Thyroid gland (tissue), 4 donors: ENCODE results near the gene FGGY.

Experiments used
- CTCF ChIP-seq, 6 experiments: fragments of 200-600 bp in 3 of 6; fragments of 450-650 bp in 3 of 6; sonication (generic) in 3 of 6; IDR thresholded peaks; one replicate each; pipeline ENCODE4 v1.5.1; 2016 to 2019; ENCODE audit warnings: antibody characterized with exemption in 6 of 6, mild to moderate bottlenecking in 2 of 6, inconsistent platforms in 1 of 6, moderate library complexity in 1 of 6
- POLR2A ChIP-seq, 2 donors: fragments of 450-650 bp; IDR thresholded peaks; one replicate each; pipeline ENCODE4 v1.6.1; 2017; ENCODE audit warnings: antibody characterized with exemption in 2 of 2, mild to moderate bottlenecking in 2 of 2, moderate library complexity in 1 of 2

GRCh38 chr1:59673573-59674450 lies 376.9 kb downstream of the FGGY start:
- TF ChIP-seq CTCF (IDR thresholded peaks at IDR 0.05) = no peak
- TF ChIP-seq POLR2A (IDR thresholded peaks at IDR 0.05) = no peak
